Liver (tissue), 9 donors: ENCODE measurements around the gene FANCE. TPM values are rescaled to one million over a fixed set of nuclear protein-coding genes. Genes with fewer than 3 reads are reported as not detected.

Source experiments
- DNase-seq: peaks from one replicate; pipeline ENCODE4 v3.0.0-alpha.2; 2017; ENCODE audit warnings: low spot score
- H3K27ac ChIP-seq, 2 donors: one replicate each; pipeline ENCODE4 v1.7.0; 2013; ENCODE audit warnings: inconsistent platforms in 2 of 2, low read length in 2 of 2, control low read depth in 1 of 2, low read depth in 1 of 2, mild to moderate bottlenecking in 1 of 2
- H3K27me3 ChIP-seq, 4 donors: one replicate each; pipeline versions ENCODE4 v1.6.1 to v1.7.0; 2013; ENCODE audit warnings: low read length in 3 of 4, inconsistent platforms in 1 of 4, mild to moderate bottlenecking in 1 of 4, moderate library complexity in 1 of 4; ENCODE audit not compliant: control insufficient read depth in 4 of 4, insufficient read depth in 4 of 4
- H3K36me3 ChIP-seq, 4 donors: one replicate each; pipeline versions ENCODE4 v1.6.1 to v1.7.0; 2013; ENCODE audit warnings: low read length in 3 of 4, mild to moderate bottlenecking in 3 of 4, low read depth in 1 of 4, moderate library complexity in 1 of 4; ENCODE audit not compliant: control insufficient read depth in 4 of 4, insufficient read depth in 3 of 4
- H3K4me1 ChIP-seq, 4 donors: one replicate each; pipeline versions ENCODE4 v1.6.1 to v1.7.0; 2013; ENCODE audit warnings: low read length in 3 of 4, mild to moderate bottlenecking in 3 of 4, moderate library complexity in 1 of 4; ENCODE audit not compliant: control insufficient read depth in 4 of 4, insufficient read depth in 4 of 4
- H3K4me3 ChIP-seq, 3 donors: one replicate each; pipeline versions ENCODE4 v1.6.1 to v1.7.0; 2013; ENCODE audit warnings: low read length in 3 of 3, control low read depth in 1 of 3, low read depth in 1 of 3, mild to moderate bottlenecking in 1 of 3
- H3K9ac ChIP-seq, 2 donors: one replicate each; pipeline ENCODE4 v1.7.0; 2013; ENCODE audit warnings: low read length in 2 of 2, mild to moderate bottlenecking in 2 of 2, moderate library complexity in 2 of 2, control low read depth in 1 of 2, low read depth in 1 of 2
- H3K9me3 ChIP-seq, 4 donors: one replicate each; pipeline versions ENCODE4 v1.6.1 to v1.7.0; 2013; ENCODE audit warnings: low read length in 3 of 4; ENCODE audit not compliant: control insufficient read depth in 4 of 4
- EGR1 ChIP-seq, 2 donors: IDR thresholded peaks; 2 replicates each; pipeline ENCODE4 v1.6.1; 2016 to 2018; ENCODE audit warnings: antibody characterized with exemption in 2 of 2, low read depth in 2 of 2
- FOXA1 ChIP-seq: IDR thresholded peaks from 2 replicates; pipeline ENCODE4 v1.6.1; 2016; ENCODE audit warnings: antibody characterized with exemption
- FOXA2 ChIP-seq: IDR thresholded peaks from 2 replicates; pipeline ENCODE4 v1.6.1; 2016; ENCODE audit warnings: antibody characterized with exemption
- GABPA ChIP-seq, 2 donors: IDR thresholded peaks in 1 of 2; conservative IDR thresholded peaks in 1 of 2; 2 replicates each; pipeline ENCODE4 v1.6.1; 2016; ENCODE audit warnings: antibody characterized with exemption in 2 of 2, mild to moderate bottlenecking in 1 of 2, moderate library complexity in 1 of 2
- HNF4A ChIP-seq, 2 donors: conservative IDR thresholded peaks; 2 replicates each; pipeline ENCODE4 v1.6.1; 2016; ENCODE audit warnings: antibody characterized with exemption in 2 of 2, mild to moderate bottlenecking in 2 of 2
- JUND ChIP-seq, 2 donors: IDR thresholded peaks; 2 replicates each; pipeline ENCODE4 v1.6.1; 2016; ENCODE audit warnings: antibody characterized with exemption in 2 of 2
- NR2F2 ChIP-seq: IDR thresholded peaks from 2 replicates; pipeline ENCODE4 v1.6.1; 2016; ENCODE audit warnings: antibody characterized with exemption
- RAD21 ChIP-seq, 2 donors: IDR thresholded peaks; 2 replicates each; pipeline ENCODE4 v1.6.1; 2016; ENCODE audit warnings: antibody characterized with exemption in 2 of 2, mild to moderate bottlenecking in 2 of 2
- RXRA ChIP-seq, 2 donors: IDR thresholded peaks; 2 replicates each; pipeline ENCODE4 v1.6.1; 2017 to 2018; ENCODE audit warnings: antibody characterized with exemption in 2 of 2, mild to moderate bottlenecking in 1 of 2
- TAF1 ChIP-seq: conservative IDR thresholded peaks from 2 replicates; pipeline ENCODE4 v1.6.1; 2016; ENCODE audit warnings: antibody characterized with exemption, mild to moderate bottlenecking
- WGBS: extraction: QIAGEN DNeasy Blood & Tissue Kit; methylation state at CpG from one replicate; pipeline ENCODE4 v1.1.7; 2013; 5-methylcytosine and 5-hydroxymethylcytosine counted together
- polyA plus RNA-seq, 2 donors: library from polyadenylated mRNA; stranded (reverse) in 1 of 2; unstranded in 1 of 2; fragments of 200-250 nt in 1 of 2; fragments of >200 nt in 1 of 2; fragmentation: Nextera tagmentation in 1 of 2; extraction: Ambion mirVana in 1 of 2; gene quantifications; one replicate each; pipeline versions ENCODE4 v1.2.1 to v1.2.3, GENCODE V29; 2013 to 2015
- total RNA-seq, 2 donors: library from RNA; depleted of rRNA; stranded (reverse); fragments of >200 nt; gene quantifications; one replicate each; pipeline ENCODE4 v1.2.3, GENCODE V29; 2014
- TF ChIP-seq, protein P1 (sequence below): IDR thresholded peaks from 2 replicates; pipeline ENCODE4 v1.6.1; 2016; ENCODE audit warnings: antibody characterized with exemption
- TF ChIP-seq, protein P2 (sequence below): IDR thresholded peaks from 2 replicates; pipeline ENCODE4 v1.6.1; 2016; ENCODE audit warnings: antibody characterized with exemption
- TF ChIP-seq, protein P3 (sequence below): IDR thresholded peaks from 2 replicates; pipeline ENCODE4 v1.6.1; 2016; ENCODE audit warnings: antibody characterized with exemption, mild to moderate bottlenecking
- TF ChIP-seq, protein P4 (sequence below): fragments of 150-350 bp; IDR thresholded peaks from 2 replicates; pipeline ENCODE4 v1.5.1; 2017; ENCODE audit warnings: improper control_type of control experiment, low read depth, low read length; ENCODE audit not compliant: missing input control
- TF ChIP-seq, protein P5 (sequence below): IDR thresholded peaks from 2 replicates; pipeline ENCODE4 v1.6.1; 2016; ENCODE audit warnings: antibody characterized with exemption
- donor health status: healthy.
- donor health status: healthy.
- donor health status: healthy.
- donor health status: healthy.
- donor health status: healthy.

FANCE gene
- total and polyA plus RNA-seq, 4 donors = 0.11 to 4.2 (median 0.79) TPM

DNA sequence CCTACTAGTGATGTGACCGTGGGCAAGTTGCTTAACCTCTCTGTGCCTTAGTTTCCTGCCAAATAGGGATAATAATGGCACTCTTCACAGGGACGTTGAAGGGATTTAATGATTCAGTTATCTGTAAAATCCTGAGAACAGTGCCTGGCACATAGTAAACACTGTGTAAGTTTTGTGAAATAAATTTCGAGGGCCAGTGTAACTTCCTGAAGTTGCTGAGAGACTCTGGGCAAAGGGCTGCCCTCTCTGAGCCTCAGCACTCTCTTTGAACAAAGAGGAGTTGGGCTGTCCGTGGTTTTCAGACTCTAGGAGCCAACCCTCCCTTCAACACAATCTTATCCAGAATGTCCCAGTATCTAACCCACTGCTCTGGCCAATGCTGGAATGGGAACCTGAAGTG, 47.2 kb downstream of the FANCE start (continued):
- no peak for TF ChIP-seq RXRA (IDR thresholded peaks at IDR 0.05)

DNA sequence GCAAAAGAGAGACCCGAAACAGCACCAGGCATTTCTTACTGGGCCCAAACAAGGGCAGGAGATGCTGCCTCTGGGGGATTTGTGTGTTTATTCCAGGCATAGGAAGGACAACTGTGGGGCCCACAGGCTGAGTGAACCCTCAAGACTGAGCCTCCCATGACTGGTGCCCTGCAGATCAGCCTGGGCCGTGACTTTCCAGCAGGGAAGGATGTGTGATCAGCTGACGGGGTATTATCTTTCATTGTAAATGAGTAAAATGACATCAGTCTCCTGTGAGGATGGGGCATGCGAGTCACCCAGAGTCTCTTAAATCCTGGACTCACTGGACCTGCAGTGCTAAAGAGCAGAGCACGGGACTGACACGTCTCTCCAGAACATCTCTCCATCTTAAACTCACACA, 48.6 kb downstream of the FANCE start:
- Histone ChIP-seq H3K27me3 (no peaks in the 10 kb centered on the region), H3K4me3 (no peak overlapping the region), H3K27ac (no peak overlapping the region), H3K9ac (no peak overlapping the region), H3K9me3 (no peaks in the 10 kb centered on the region), H3K36me3 (no peaks in the 10 kb centered on the region), H3K4me1 (peaks cover 0 to 7% (median 2%) of the 10 kb centered on the region in 4 donors)
- TF ChIP-seq NR2F2 (no peak), RXRA (IDR thresholded peaks at IDR 0.05) (no peak), HNF4A (conservative IDR thresholded peaks at IDR 0.05) (no peak), EGR1 (IDR thresholded peaks at IDR 0.05; ENCODE audit: low read depth in 2 of 2) (no peak), RAD21 (IDR thresholded peaks at IDR 0.05) (no peak), FOXA1 (no peak), GABPA (IDR thresholded peaks at IDR 0.05 in 1 of 2, conservative IDR thresholded peaks at IDR 0.05 in 1 of 2) (no peak), TAF1 (no peak), JUND (IDR thresholded peaks at IDR 0.05) (no peak), FOXA2 (no peak)
- TF ChIP-seq, protein P1, sequence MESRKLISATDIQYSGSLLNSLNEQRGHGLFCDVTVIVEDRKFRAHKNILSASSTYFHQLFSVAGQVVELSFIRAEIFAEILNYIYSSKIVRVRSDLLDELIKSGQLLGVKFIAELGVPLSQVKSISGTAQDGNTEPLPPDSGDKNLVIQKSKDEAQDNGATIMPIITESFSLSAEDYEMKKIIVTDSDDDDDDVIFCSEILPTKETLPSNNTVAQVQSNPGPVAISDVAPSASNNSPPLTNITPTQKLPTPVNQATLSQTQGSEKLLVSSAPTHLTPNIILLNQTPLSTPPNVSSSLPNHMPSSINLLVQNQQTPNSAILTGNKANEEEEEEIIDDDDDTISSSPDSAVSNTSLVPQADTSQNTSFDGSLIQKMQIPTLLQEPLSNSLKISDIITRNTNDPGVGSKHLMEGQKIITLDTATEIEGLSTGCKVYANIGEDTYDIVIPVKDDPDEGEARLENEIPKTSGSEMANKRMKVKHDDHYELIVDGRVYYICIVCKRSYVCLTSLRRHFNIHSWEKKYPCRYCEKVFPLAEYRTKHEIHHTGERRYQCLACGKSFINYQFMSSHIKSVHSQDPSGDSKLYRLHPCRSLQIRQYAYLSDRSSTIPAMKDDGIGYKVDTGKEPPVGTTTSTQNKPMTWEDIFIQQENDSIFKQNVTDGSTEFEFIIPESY = no peak
- TF ChIP-seq, protein P2, sequence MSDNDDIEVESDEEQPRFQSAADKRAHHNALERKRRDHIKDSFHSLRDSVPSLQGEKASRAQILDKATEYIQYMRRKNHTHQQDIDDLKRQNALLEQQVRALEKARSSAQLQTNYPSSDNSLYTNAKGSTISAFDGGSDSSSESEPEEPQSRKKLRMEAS = no peak
- TF ChIP-seq, protein P3, sequence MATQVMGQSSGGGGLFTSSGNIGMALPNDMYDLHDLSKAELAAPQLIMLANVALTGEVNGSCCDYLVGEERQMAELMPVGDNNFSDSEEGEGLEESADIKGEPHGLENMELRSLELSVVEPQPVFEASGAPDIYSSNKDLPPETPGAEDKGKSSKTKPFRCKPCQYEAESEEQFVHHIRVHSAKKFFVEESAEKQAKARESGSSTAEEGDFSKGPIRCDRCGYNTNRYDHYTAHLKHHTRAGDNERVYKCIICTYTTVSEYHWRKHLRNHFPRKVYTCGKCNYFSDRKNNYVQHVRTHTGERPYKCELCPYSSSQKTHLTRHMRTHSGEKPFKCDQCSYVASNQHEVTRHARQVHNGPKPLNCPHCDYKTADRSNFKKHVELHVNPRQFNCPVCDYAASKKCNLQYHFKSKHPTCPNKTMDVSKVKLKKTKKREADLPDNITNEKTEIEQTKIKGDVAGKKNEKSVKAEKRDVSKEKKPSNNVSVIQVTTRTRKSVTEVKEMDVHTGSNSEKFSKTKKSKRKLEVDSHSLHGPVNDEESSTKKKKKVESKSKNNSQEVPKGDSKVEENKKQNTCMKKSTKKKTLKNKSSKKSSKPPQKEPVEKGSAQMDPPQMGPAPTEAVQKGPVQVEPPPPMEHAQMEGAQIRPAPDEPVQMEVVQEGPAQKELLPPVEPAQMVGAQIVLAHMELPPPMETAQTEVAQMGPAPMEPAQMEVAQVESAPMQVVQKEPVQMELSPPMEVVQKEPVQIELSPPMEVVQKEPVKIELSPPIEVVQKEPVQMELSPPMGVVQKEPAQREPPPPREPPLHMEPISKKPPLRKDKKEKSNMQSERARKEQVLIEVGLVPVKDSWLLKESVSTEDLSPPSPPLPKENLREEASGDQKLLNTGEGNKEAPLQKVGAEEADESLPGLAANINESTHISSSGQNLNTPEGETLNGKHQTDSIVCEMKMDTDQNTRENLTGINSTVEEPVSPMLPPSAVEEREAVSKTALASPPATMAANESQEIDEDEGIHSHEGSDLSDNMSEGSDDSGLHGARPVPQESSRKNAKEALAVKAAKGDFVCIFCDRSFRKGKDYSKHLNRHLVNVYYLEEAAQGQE = no peak
- TF ChIP-seq, protein P4, sequence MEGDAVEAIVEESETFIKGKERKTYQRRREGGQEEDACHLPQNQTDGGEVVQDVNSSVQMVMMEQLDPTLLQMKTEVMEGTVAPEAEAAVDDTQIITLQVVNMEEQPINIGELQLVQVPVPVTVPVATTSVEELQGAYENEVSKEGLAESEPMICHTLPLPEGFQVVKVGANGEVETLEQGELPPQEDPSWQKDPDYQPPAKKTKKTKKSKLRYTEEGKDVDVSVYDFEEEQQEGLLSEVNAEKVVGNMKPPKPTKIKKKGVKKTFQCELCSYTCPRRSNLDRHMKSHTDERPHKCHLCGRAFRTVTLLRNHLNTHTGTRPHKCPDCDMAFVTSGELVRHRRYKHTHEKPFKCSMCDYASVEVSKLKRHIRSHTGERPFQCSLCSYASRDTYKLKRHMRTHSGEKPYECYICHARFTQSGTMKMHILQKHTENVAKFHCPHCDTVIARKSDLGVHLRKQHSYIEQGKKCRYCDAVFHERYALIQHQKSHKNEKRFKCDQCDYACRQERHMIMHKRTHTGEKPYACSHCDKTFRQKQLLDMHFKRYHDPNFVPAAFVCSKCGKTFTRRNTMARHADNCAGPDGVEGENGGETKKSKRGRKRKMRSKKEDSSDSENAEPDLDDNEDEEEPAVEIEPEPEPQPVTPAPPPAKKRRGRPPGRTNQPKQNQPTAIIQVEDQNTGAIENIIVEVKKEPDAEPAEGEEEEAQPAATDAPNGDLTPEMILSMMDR = no peak
- TF ChIP-seq, protein P5, sequence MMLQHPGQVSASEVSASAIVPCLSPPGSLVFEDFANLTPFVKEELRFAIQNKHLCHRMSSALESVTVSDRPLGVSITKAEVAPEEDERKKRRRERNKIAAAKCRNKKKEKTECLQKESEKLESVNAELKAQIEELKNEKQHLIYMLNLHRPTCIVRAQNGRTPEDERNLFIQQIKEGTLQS = no peak
- DNase-seq = no peak
- 78% methylated on average over 6 of the region's 6 CpGs for whole genome bisulfite sequencing
